ENCODE results near the gene MRTFA. TPM values are rescaled to one million over a fixed set of nuclear protein-coding genes. Genes with fewer than 3 reads are reported as not detected.

Gene MRTFA
- total RNA-seq, 6 experiments from 2014 or later: 9.3 to 20.6 (median 16.3) TPM

GRCh38 chr22:40499209-40499623, 137.3 kb downstream of the MRTFA start:
- Histone ChIP-seq H3K36me3 (no peaks in the 10 kb centered on the region), H3K27ac (peak overlapping the region; percentile 10 to 37 (median 24)), H3K27me3 (no peaks in the 10 kb centered on the region), H3K9me3 (no peaks in the 10 kb centered on the region), H3K4me3 (no peak overlapping the region), H3K4me1 (peaks cover 0 to 17% (median 8%) of the 10 kb centered on the region in 4 donors)
- DNase-seq: no peak
- no peak for TF ChIP-seq CTCF (IDR thresholded peaks at IDR 0.05)
- TF ChIP-seq POLR2A (IDR thresholded peaks at IDR 0.05): no peak
- intact Hi-C loops (cut with DNase I): no loop called here
- peak; percentile 77 to 93 (median 82) for ATAC-seq

GRCh38 chr22:40498420-40499208, 137.9 kb downstream of the MRTFA start:
- Histone ChIP-seq H3K9me3 (no peaks in the 10 kb centered on the region), H3K4me1 (peaks cover 0 to 17% (median 8%) of the 10 kb centered on the region in 4 donors), H3K27me3 (no peaks in the 10 kb centered on the region), H3K36me3 (no peaks in the 10 kb centered on the region), H3K4me3 (no peak overlapping the region), H3K27ac (peak overlapping the region; percentile 10 to 37 (median 24))
- no peak for TF ChIP-seq CTCF (IDR thresholded peaks at IDR 0.05)
- no peak for TF ChIP-seq POLR2A (IDR thresholded peaks at IDR 0.05)
- intact Hi-C loops (cut with DNase I): no loop called here
- no peak for DNase-seq
- WGBS (ENCODE audit: insufficient coverage, low coverage, low lambda C conversion rate, missing lambda C conversion rate): 37% methylated on average over 6 of the region's 6 CpGs
- ATAC-seq: peak; percentile 65 to 84 (median 80)

GRCh38 chr22:40493441-40493840, 143.1 kb downstream of the MRTFA start:
- DNase-seq: no peak
- no peak overlapping the region for H3K4me3 ChIP-seq
- no peaks in the 10 kb centered on the region for H3K9me3 ChIP-seq
- H3K27ac ChIP-seq: no peak overlapping the region
- H3K4me1 ChIP-seq: peaks cover 0 to 14% (median 6%) of the 10 kb centered on the region in 4 donors
- ATAC-seq: no peak
- no peak for TF ChIP-seq CTCF (IDR thresholded peaks at IDR 0.05)
- TF ChIP-seq POLR2A (IDR thresholded peaks at IDR 0.05): no peak
- intact Hi-C loops (cut with DNase I): no loop called here
- WGBS (ENCODE audit: insufficient coverage, low coverage, low lambda C conversion rate, missing lambda C conversion rate): 56% methylated on average over 2 of the region's 2 CpGs
- no peaks in the 10 kb centered on the region for H3K36me3 ChIP-seq
- H3K27me3 ChIP-seq: no peaks in the 10 kb centered on the region

- no peaks in the 10 kb centered on the region for H3K36me3 ChIP-seq
- no peaks in the 10 kb centered on the region for H3K27me3 ChIP-seq
- DNase-seq: no peak
- intact Hi-C loops (cut with DNase I): no loop called here
- H3K9me3 ChIP-seq: no peaks in the 10 kb centered on the region
- ATAC-seq: peak; percentile 70 to 89 (median 74)
- peaks cover 0 to 9% (median 5%) of the 10 kb centered on the region in 4 donors for H3K4me1 ChIP-seq
- TF ChIP-seq POLR2A (IDR thresholded peaks at IDR 0.05): no peak
- TF ChIP-seq CTCF (IDR thresholded peaks at IDR 0.05): no peak
- no peak overlapping the region for H3K4me3 ChIP-seq
- 51% methylated on average over 5 of the region's 5 CpGs for WGBS (ENCODE audit: insufficient coverage, low coverage, low lambda C conversion rate, missing lambda C conversion rate)
- peak overlapping the region in 1 of 3 donors; percentile 26 for H3K27ac ChIP-seq
Observed at GRCh38 chr22:40491990-40492631, 144.4 kb downstream of the MRTFA start.

All from right lobe of liver (tissue), 6 donors.